AG04450 (cell line): Measurements from ENCODE around the gene FOXC1. TPM values are rescaled to one million over a fixed set of nuclear protein-coding genes. Genes with fewer than 3 reads are reported as not detected.

Experiments used
- CTCF ChIA-PET: fragments of 300-600, 350-600 bp; formaldehyde crosslinking; extraction: SDS; loops from one replicate; lab custom pipeline; 2022; ENCODE audit warnings: antibody characterized with exemption, inconsistent platforms; lab: Charles Lee
- POLR2A ChIA-PET: fragments of 350-600 bp; formaldehyde crosslinking; extraction: SDS; loops from one replicate; lab custom pipeline; 2021; ENCODE audit warnings: antibody characterized with exemption, inconsistent platforms; lab: Yijun Ruan, JAX
- DNase-seq: peaks from one replicate; pipeline ENCODE4 v3.0.0-alpha.2; 2011; ENCODE audit warnings: low read depth, low spot score
- H3K27ac ChIP-seq: one replicate; pipeline ENCODE4 v1.5.1; 2012; ENCODE audit warnings: low read depth, low read length, control low read depth
- H3K27me3 ChIP-seq: one replicate; pipeline ENCODE4 v1.6.0; 2012; ENCODE audit warnings: low read length; ENCODE audit not compliant: control insufficient read depth, insufficient read depth
- H3K4me3 ChIP-seq: 2 replicates; pipeline ENCODE4 v1.5.1; 2011; ENCODE audit warnings: mild to moderate bottlenecking, low read depth, low read length, control low read depth
- H3K9me3 ChIP-seq: 2 replicates; pipeline ENCODE4 v1.5.1; 2012; ENCODE audit warnings: low read length; ENCODE audit not compliant: control insufficient read depth, insufficient read depth
- polyA plus RNA-seq: library from polyadenylated mRNA; depleted of rRNA; stranded (reverse); fragments of >200 nt; gene quantifications from 2 replicates; pipeline ENCODE4 v1.2.3, GENCODE V29; 2011
- TF ChIP-seq, protein P1 (sequence below): IDR thresholded peaks from 2 replicates; pipeline ENCODE4 v1.5.1; 2011; ENCODE audit warnings: low read depth, low read length, control low read depth, inconsistent platforms

Gene FOXC1
- polyA plus RNA-seq, 1 experiment, result 3.7 TPM

DNA sequence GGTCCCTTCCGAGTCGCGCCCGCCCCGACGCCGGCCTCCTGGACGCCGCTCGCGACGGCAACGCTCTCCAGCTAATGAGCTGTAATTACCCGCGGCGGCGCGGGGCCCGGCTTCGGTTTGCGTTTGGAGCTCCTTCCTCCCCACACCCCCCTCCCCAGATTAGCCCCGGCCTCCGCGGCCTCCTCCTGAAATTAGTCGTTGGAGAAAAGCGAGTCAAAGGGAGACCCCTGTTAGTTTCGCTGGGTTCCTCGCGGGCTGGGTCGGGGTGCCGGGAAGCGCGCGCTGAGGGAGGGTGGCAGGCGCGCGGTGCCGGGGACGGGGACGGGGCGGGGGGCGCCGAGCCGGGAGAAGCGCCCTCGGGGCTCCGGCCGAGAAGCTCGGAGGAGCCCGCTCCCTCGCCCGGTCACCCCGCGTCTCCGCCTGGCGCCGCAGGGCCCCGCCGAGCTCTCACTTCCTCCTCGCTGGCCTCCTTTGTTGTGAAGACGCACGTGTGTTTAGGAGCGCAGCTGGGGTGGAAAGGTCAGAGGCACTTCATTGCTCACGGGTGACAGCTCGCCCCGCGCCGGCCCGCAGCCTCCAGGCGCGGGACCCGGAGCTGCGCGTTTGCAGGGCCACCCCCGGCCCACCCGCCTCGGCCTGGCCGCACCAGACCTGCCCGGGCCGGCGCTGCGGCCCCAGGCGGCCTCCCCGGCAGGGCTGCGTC, 4.9 kb downstream of the FOXC1 start:
- no peak overlapping the region for H3K27ac ChIP-seq
- peak overlapping the region; percentile 75 for H3K4me3 ChIP-seq
- ChIA-PET CTCF (interaction anchor here (0.6 to 1.8 kb wide), 5 partner anchors 12 to 1020 kb away, joined by 3 to 8 read pairs (median 3); no protein-coding TSS in a partner anchor), POLR2A (interaction anchor here (1.1 kb wide), 1 partner anchor 72 kb away, joined by 3 read pairs; no protein-coding TSS in a partner anchor)
- H3K9me3 ChIP-seq, result peaks cover 17% of the 10 kb centered on the region
- TF ChIP-seq, protein P1, sequence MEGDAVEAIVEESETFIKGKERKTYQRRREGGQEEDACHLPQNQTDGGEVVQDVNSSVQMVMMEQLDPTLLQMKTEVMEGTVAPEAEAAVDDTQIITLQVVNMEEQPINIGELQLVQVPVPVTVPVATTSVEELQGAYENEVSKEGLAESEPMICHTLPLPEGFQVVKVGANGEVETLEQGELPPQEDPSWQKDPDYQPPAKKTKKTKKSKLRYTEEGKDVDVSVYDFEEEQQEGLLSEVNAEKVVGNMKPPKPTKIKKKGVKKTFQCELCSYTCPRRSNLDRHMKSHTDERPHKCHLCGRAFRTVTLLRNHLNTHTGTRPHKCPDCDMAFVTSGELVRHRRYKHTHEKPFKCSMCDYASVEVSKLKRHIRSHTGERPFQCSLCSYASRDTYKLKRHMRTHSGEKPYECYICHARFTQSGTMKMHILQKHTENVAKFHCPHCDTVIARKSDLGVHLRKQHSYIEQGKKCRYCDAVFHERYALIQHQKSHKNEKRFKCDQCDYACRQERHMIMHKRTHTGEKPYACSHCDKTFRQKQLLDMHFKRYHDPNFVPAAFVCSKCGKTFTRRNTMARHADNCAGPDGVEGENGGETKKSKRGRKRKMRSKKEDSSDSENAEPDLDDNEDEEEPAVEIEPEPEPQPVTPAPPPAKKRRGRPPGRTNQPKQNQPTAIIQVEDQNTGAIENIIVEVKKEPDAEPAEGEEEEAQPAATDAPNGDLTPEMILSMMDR, result no peak
- DNase-seq, result no peak
- peaks cover 6% of the 10 kb centered on the region for H3K27me3 ChIP-seq

DNA sequence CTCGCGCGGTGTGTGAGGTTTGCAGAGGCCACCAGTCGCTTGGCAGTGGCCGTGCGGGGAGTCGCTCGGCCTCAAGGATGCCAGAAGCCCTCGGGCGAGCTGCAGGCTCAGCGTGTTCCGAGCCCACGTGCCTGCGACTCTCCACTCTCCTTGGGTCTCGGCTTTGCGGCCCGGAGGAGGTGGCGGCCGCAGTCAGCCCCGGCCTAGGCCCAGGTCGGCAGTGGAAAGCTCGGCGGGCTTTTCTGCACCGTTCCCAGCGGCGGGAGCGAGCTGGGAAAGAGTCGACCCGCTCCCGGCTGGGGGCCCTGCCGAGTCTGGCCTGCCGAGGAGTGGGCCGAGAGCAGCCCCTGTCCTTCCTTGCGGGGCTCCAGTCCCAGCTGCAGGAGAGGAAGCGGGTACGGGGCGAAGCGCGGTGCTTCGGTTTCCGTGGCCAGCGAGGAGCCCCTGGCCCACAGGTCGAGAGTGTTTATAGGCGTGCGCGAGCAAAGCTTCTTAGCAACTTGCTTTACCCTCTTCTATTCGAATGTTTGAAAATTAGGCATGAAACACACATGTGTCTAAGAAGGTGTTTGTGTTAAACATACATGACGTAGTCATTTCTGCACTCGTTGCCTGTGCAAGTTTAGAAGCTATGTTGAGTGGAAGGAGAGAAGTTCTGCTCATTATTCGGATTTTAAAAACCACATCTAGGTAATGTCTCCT, 5.6 kb downstream of the FOXC1 start:
- H3K9me3 ChIP-seq, result peaks cover 22% of the 10 kb centered on the region
- H3K27ac ChIP-seq, result no peak overlapping the region
- ChIA-PET POLR2A (no interaction called here), CTCF (interaction anchor here (1.1 to 1.8 kb wide), 3 partner anchors 11 to 1019 kb away, joined by 3 to 8 read pairs (median 4); no protein-coding TSS in a partner anchor)
- no peak overlapping the region for H3K4me3 ChIP-seq
- peaks cover 6% of the 10 kb centered on the region for H3K27me3 ChIP-seq
- TF ChIP-seq, protein P1, result no peak
- no peak for DNase-seq

DNA sequence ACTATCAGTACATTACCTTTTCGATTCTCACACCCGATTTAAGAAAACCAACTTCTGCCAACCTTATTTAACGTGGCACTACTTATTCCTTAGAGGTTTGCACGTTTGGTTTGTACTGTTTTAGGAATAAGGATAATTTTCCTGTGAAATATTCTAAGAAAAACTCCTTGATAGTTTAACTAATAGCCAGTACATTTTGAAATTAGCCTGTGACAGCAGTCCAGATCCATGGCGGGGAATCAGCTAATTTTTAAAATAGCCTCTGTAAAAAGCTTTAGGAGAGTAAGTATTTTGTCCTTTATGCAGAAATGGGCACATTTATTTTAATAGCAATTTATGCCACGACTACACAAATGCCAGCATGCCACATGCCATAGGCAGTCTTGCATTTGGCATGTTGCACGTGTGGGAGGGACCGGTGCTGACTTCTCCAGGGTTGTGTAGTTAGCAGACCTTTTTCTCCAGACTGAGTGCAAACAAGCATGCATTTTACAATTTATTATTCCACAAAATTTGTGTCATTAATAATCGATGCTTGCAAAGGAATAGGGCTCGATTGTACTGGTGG, 6.2 kb downstream of the FOXC1 start:
- Histone ChIP-seq H3K27ac (no peak overlapping the region), H3K4me3 (no peak overlapping the region), H3K27me3 (peaks cover 10% of the 10 kb centered on the region), H3K9me3 (peaks cover 26% of the 10 kb centered on the region)
- POLR2A ChIA-PET, result no interaction called here
- no peak for DNase-seq
- TF ChIP-seq, protein P1, result no peak
- CTCF ChIA-PET, result interaction anchor here (1.8 kb wide), 1 partner anchor 488 kb away, joined by 8 read pairs; no protein-coding TSS in a partner anchor

DNA sequence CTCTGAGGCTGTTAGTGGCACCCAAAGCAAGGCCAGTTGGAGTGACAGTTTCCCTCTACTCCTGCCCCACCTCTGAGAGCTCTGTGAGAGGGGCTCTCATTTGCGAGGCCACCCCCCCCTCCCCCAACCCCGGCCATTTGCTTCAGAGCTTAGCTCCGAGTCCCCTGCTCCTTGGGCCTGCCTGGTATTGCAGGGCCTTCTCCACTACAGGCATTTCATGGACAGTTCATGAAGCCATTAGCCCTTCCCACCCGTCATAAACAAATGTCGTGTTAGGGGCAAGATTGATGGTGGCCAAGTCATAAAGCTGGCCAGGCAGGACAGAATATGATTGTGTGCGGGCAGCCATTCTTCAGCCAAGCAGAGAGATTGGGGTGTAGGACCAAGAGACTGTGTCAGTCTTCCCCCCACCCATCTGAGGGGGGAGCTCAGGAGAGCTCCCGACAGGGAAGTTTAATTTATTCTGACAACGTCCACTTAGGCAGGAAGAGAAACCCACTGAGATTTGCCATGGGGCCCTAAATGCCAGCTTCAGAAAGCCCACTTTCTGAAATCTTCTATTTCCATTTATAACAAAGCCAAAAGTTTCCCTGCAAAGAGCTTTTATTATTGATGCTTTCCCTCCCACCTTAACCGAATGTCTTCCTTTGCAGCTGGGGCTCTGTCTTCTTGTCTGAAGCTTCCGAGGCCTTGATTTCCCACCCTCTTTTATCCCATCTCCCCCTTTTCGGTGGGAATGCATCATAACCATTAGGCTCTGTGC, 7.2 kb downstream of the FOXC1 start:
- DNase-seq, result no peak
- CTCF ChIA-PET, result interaction anchor here (0.9 to 1.0 kb wide), 3 partner anchors 14 to 487 kb away, joined by 3 to 5 read pairs (median 3); no protein-coding TSS in a partner anchor
- H3K9me3 ChIP-seq, result peaks cover 26% of the 10 kb centered on the region
- H3K27me3 ChIP-seq, result peaks cover 10% of the 10 kb centered on the region
- H3K27ac ChIP-seq, result peak overlapping the region; percentile 21
- POLR2A ChIA-PET, result interaction anchor here (0.7 kb wide), 1 partner anchor 516 kb away, joined by 3 read pairs; no protein-coding TSS in a partner anchor
- H3K4me3 ChIP-seq, result no peak overlapping the region
- TF ChIP-seq, protein P1, result no peak
